ENCODE data around the gene ZBED2. TPM values are rescaled to one million over a fixed set of nuclear protein-coding genes. Genes with fewer than 3 reads are reported as not detected.
A peak's percentile ranks its signal among the peaks of the same experiment; 100 is the strongest.

The ZBED2 gene
- total RNA-seq, 1 experiment from 2014 or later, result 54.7 TPM

DNA sequence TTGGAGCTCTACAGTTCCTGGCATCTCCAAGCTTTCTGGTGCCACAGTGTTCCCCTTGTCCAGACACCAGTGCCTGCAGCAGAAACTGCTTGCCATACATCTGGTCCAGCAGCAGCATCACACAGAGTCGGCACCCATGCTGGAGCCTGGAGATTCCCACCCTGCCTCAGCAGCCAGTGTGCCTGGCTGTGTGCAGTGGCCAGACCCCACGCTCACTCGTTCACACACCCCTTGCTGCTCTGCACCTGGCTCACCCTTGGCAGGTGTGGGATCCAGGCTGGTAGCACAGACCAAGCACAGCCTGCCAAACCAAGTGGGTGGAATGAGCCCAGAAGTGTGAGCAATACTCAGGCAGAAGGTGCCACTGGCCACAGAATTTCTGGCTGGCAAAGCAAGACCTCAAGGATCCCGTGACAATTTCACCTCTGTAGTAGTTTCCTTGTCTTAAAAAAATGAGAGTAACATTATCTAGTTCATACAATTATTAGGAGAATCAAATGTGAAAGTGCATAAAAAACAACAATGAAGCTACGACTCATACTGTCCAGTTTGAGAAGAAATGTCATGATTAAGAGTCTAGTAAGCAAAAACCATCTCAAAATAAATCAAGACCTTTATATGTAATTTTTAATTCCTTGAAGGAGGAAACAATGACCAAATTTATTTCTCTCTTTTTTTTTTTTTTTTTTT is 22.9 kb upstream of the ZBED2 start:
- Histone ChIP-seq H3K9me3 (ENCODE audit: insufficient read depth, low read depth) (no peaks in the 10 kb centered on the region), H3K4me2 (no peak overlapping the region), H3F3A (ENCODE audit: insufficient read depth, low read depth) (no peaks in the 10 kb centered on the region), H3K36me3 (ENCODE audit: low read depth) (no peaks in the 10 kb centered on the region), H3K27me3 (ENCODE audit: insufficient read depth, low read depth) (no peaks in the 10 kb centered on the region), H2AFZ (no peak overlapping the region), H3K4me1 (replicated peaks; ENCODE audit: insufficient read depth) (no peaks in the 10 kb centered on the region), H3K79me2 (ENCODE audit: low read depth) (no peaks in the 10 kb centered on the region), H4K20me1 (ENCODE audit: insufficient read depth) (no peaks in the 10 kb centered on the region), H3K27ac (no peak overlapping the region), H3K4me3 (no peak overlapping the region), H3K9me2 (ENCODE audit: insufficient read depth) (no peaks in the 10 kb centered on the region)
- intact Hi-C loops (cut with micrococcal nuclease; ENCODE audit: unreplicated experiment), result no loop called here
- DNase-seq, result no peak
- CTCF ChIA-PET, result no interaction called here
- TF ChIP-seq EZH2 (IDR thresholded peaks at IDR 0.05; ENCODE audit: low read depth), result no peak
- no peak for TF ChIP-seq CTCF (conservative IDR thresholded peaks at IDR 0.05)
- no TSS peak for BruUV-seq (replicated peaks)
- POLR2A ChIA-PET (ENCODE audit: unreplicated experiment), result no interaction called here

- Histone ChIP-seq H3F3A (ENCODE audit: insufficient read depth, low read depth) (no peaks in the 10 kb centered on the region), H3K9me2 (ENCODE audit: insufficient read depth) (no peaks in the 10 kb centered on the region), H3K27me3 (ENCODE audit: insufficient read depth, low read depth) (no peaks in the 10 kb centered on the region), H3K4me3 (no peak overlapping the region), H2AFZ (no peak overlapping the region), H3K27ac (no peak overlapping the region), H3K36me3 (ENCODE audit: low read depth) (no peaks in the 10 kb centered on the region), H3K9me3 (ENCODE audit: insufficient read depth, low read depth) (no peaks in the 10 kb centered on the region), H3K4me2 (no peak overlapping the region), H4K20me1 (ENCODE audit: insufficient read depth) (no peaks in the 10 kb centered on the region), H3K4me1 (replicated peaks; ENCODE audit: insufficient read depth) (no peaks in the 10 kb centered on the region), H3K79me2 (ENCODE audit: low read depth) (no peaks in the 10 kb centered on the region)
- intact Hi-C loops (cut with micrococcal nuclease; ENCODE audit: unreplicated experiment), result no loop called here
- DNase-seq, result no peak
- no peak for TF ChIP-seq CTCF (conservative IDR thresholded peaks at IDR 0.05)
- TF ChIP-seq EZH2 (IDR thresholded peaks at IDR 0.05; ENCODE audit: low read depth), result no peak
- CTCF ChIA-PET, result no interaction called here
- POLR2A ChIA-PET (ENCODE audit: unreplicated experiment), result no interaction called here
- BruUV-seq (replicated peaks), result no TSS peak
Measured at GRCh38 chr3:111617406-111617805, 22.3 kb upstream of the ZBED2 start.

DNA sequence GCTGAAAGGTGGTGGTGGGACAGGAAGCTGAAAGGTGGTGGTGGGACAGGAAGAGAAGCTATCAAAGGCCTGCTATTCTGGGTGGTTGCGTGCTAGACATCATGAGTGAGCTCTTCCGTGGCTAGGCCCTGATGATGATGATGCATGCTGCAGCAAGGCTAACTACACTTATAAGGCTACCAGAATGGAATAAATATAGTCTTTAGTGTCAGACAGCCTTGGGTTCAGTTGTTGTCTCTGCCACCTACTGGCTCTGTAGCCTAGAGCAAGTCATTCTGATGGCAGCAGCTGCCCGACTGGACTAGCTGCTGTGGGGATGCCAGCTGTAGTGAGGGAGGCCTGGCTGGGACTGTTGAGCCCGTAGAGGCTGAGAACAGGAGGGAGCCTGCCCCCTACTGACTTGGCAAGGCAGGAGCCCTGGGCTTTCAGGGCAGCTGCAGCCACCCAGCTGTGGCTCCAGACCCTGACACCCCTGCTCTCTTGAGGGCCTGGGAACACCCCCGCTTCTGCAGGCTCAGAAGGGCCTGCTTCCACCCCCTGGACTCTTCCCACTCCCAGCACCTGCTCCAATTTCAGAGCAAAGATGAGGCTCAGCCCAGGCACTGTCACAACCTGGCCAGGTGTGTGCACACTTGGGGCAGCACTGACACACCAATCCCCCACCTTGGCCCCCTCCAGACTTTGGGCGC is 21.4 kb upstream of the ZBED2 start:
- no peaks in the 10 kb centered on the region for H3K36me3 ChIP-seq (ENCODE audit: low read depth)
- no peak overlapping the region for H2AFZ ChIP-seq
- CTCF ChIA-PET, result interaction anchor here (0.6 to 1.1 kb wide), 4 partner anchors 22 to 362 kb away, joined by 3 to 8 read pairs (median 4); partner anchors contain the start of gene ZBED2
- no peaks in the 10 kb centered on the region for H3K4me1 ChIP-seq (replicated peaks; ENCODE audit: insufficient read depth)
- H3K9me2 ChIP-seq (ENCODE audit: insufficient read depth), result no peaks in the 10 kb centered on the region
- intact Hi-C loops (cut with micrococcal nuclease; ENCODE audit: unreplicated experiment), result loop anchor here (1.0 kb wide), 1 partner anchor 38 kb away; no protein-coding TSS in a partner anchor
- H3K4me2 ChIP-seq, result no peak overlapping the region
- peak; percentile 25 to 55 for DNase-seq
- no TSS peak for BruUV-seq (replicated peaks)
- H3K79me2 ChIP-seq (ENCODE audit: low read depth), result no peaks in the 10 kb centered on the region
- no peaks in the 10 kb centered on the region for H4K20me1 ChIP-seq (ENCODE audit: insufficient read depth)
- no peak overlapping the region for H3K27ac ChIP-seq
- H3K4me3 ChIP-seq, result no peak overlapping the region
- no peaks in the 10 kb centered on the region for H3K27me3 ChIP-seq (ENCODE audit: insufficient read depth, low read depth)
- POLR2A ChIA-PET (ENCODE audit: unreplicated experiment), result no interaction called here
- no peaks in the 10 kb centered on the region for H3F3A ChIP-seq (ENCODE audit: insufficient read depth, low read depth)
- TF ChIP-seq EZH2 (IDR thresholded peaks at IDR 0.05; ENCODE audit: low read depth) (no peak), CTCF (conservative IDR thresholded peaks at IDR 0.05) (peak; percentile 55)
- no peaks in the 10 kb centered on the region for H3K9me3 ChIP-seq (ENCODE audit: insufficient read depth, low read depth)

Data from PC-9 (cell line).